ENCODE measurements around the gene GALNT18.

The GALNT18 gene

DNA sequence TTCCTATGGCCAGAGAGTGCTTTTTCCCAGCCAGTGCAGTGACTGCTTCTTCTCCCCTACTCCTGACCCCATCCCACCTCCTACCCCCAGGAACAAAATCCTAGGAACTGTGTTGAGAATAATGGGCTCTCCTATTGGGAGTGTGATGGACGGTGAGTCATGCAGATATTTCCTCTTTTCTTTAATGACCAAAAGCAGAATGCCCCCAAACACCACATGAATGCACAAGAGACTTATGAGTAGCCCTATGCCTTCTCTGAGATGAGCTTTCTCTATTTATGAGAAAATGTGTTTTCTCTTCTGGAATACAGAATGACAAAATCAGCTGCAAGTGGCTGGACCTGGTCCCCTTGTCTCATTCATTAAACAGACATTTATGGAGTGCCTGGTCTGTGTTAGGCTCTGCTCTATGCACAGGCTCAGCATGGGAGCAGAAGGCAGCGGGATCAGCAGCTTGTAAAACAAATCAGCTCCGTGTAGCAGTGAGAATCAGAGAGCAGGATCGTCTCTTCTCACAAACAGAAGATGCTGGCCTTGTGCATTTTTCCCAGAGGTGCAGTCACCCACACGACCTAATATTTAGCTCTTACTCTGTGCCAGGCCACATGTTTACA lies 47.5 kb upstream of the GALNT18 start:
- ATAC-seq = no peak
- TF ChIP-seq POU6F1 (CRISPR knock-in tag; IDR thresholded peaks at IDR 0.05; ENCODE audit: borderline replicate concordance, low read depth) (no peak), PATZ1 (CRISPR knock-in tag; IDR thresholded peaks at IDR 0.05; ENCODE audit: borderline replicate concordance) (no peak)

DNA sequence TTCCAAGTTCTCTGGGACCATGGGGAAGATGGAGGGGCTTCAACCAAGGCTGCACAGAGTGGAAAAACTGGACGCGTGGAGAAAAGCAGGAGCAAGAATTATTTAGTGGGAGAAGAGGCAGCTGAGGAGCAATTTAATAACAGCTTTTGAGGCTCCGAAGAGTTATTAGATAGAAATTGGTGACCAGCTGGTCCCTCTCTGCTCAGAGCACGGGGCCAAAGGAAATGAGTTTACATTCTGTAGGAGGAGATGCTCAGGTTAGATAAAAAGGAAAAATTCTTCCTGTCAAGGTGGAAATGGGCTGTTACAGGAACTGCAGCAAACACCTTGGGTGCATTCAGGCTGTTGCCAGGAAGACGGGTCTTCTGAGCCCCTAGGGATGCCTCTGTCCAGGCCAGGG lies 47.0 kb upstream of the GALNT18 start:
- TF ChIP-seq GLIS3 (CRISPR knock-in tag; IDR thresholded peaks at IDR 0.05) = no peak
- no peak for TF ChIP-seq BACH2 (CRISPR knock-in tag; IDR thresholded peaks at IDR 0.05; ENCODE audit: borderline replicate concordance)
- no peak for TF ChIP-seq TSHZ2 (CRISPR knock-in tag; IDR thresholded peaks at IDR 0.05)
- no peak for TF ChIP-seq CREB5 (CRISPR knock-in tag; IDR thresholded peaks at IDR 0.05; ENCODE audit: low read depth)
- no peak for TF ChIP-seq PATZ1 (CRISPR knock-in tag; IDR thresholded peaks at IDR 0.05; ENCODE audit: borderline replicate concordance)
- TF ChIP-seq, protein P1, sequence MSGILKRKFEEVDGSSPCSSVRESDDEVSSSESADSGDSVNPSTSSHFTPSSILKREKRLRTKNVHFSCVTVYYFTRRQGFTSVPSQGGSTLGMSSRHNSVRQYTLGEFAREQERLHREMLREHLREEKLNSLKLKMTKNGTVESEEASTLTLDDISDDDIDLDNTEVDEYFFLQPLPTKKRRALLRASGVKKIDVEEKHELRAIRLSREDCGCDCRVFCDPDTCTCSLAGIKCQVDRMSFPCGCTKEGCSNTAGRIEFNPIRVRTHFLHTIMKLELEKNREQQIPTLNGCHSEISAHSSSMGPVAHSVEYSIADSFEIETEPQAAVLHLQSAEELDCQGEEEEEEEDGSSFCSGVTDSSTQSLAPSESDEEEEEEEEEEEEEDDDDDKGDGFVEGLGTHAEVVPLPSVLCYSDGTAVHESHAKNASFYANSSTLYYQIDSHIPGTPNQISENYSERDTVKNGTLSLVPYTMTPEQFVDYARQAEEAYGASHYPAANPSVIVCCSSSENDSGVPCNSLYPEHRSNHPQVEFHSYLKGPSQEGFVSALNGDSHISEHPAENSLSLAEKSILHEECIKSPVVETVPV (CRISPR knock-in tag; IDR thresholded peaks at IDR 0.05) = no peak
- TF ChIP-seq TOX (CRISPR knock-in tag; IDR thresholded peaks at IDR 0.05; ENCODE audit: borderline replicate concordance) = no peak
- TF ChIP-seq ZNF70 (CRISPR knock-in tag; IDR thresholded peaks at IDR 0.05) = no peak
- TF ChIP-seq ZNF565 (CRISPR knock-in tag; conservative IDR thresholded peaks at IDR 0.05; ENCODE audit: low read depth) = no peak
- no peak for TF ChIP-seq TCF4 (CRISPR knock-in tag; IDR thresholded peaks at IDR 0.05; ENCODE audit: borderline replicate concordance)
- TF ChIP-seq ZC3H10 (CRISPR knock-in tag; IDR thresholded peaks at IDR 0.05) = no peak
- TF ChIP-seq SNAI2 (CRISPR knock-in tag; IDR thresholded peaks at IDR 0.05) = no peak
- no peak for TF ChIP-seq OSR1 (CRISPR knock-in tag; IDR thresholded peaks at IDR 0.05)
- no peak for TF ChIP-seq ZFP3 (CRISPR knock-in tag; IDR thresholded peaks at IDR 0.05)
- TF ChIP-seq ESRRG (CRISPR knock-in tag; IDR thresholded peaks at IDR 0.05) = no peak
- no peak for TF ChIP-seq ISL1 (CRISPR knock-in tag; IDR thresholded peaks at IDR 0.05)
- no peak for TF ChIP-seq POU6F1 (CRISPR knock-in tag; IDR thresholded peaks at IDR 0.05; ENCODE audit: borderline replicate concordance, low read depth)
- no peak for ATAC-seq

Measured in SK-N-SH treated with all-trans-retinoic acid at 6 μM for 48 hours (cell line).